ENCODE data around the gene ACSL3. TPM values are rescaled to one million over a fixed set of nuclear protein-coding genes. Genes with fewer than 3 reads are reported as not detected.

Gene ACSL3
- total RNA-seq, 2 donors from 2014 or later, result 116 to 162 TPM

- TF ChIP-seq CTCF (IDR thresholded peaks at IDR 0.05), result no peak
- Histone ChIP-seq H3K27ac (no peak overlapping the region), H3K4me3 (no peak overlapping the region), H3K9me3 (no peaks in the 10 kb centered on the region), H3K27me3 (no peaks in the 10 kb centered on the region), H3K9ac (ENCODE audit: low read depth in 2 of 2, low read length in 2 of 2) (no peak overlapping the region), H3K36me3 (no peaks in the 10 kb centered on the region), H3K4me1 (no peaks in the 10 kb centered on the region)
- intact Hi-C loops (cut with DNase I), result no loop called here
- DNase-seq, result no peak
These were observed 31.1 kb downstream of the ACSL3 start for GRCh38 chr2:222891890-222892289.

GRCh38 chr2:222892321-222892720, 31.5 kb downstream of the ACSL3 start:
- no peaks in the 10 kb centered on the region for H3K9me3 ChIP-seq
- H3K9ac ChIP-seq (ENCODE audit: low read depth in 2 of 2, low read length in 2 of 2), result no peak overlapping the region
- no peak for TF ChIP-seq CTCF (IDR thresholded peaks at IDR 0.05)
- no peaks in the 10 kb centered on the region for H3K4me1 ChIP-seq
- DNase-seq, result no peak
- no peaks in the 10 kb centered on the region for H3K27me3 ChIP-seq
- intact Hi-C loops (cut with DNase I), result no loop called here
- no peak overlapping the region for H3K4me3 ChIP-seq
- no peaks in the 10 kb centered on the region for H3K36me3 ChIP-seq
- H3K27ac ChIP-seq, result no peak overlapping the region

- Histone ChIP-seq H3K9me3 (no peaks in the 10 kb centered on the region), H3K9ac (ENCODE audit: low read depth in 2 of 2, low read length in 2 of 2) (no peak overlapping the region), H3K4me3 (no peak overlapping the region), H3K4me1 (no peaks in the 10 kb centered on the region), H3K27ac (no peak overlapping the region), H3K27me3 (no peaks in the 10 kb centered on the region), H3K36me3 (no peaks in the 10 kb centered on the region)
- TF ChIP-seq CTCF (IDR thresholded peaks at IDR 0.05), result no peak
- intact Hi-C loops (cut with DNase I), result no loop called here
- DNase-seq, result no peak
These were observed 31.9 kb downstream of the ACSL3 start for GRCh38 chr2:222892761-222893160.

- Histone ChIP-seq H3K27me3 (no peaks in the 10 kb centered on the region), H3K4me1 (peaks cover 3% of the 10 kb centered on the region), H3K9me3 (no peaks in the 10 kb centered on the region), H3K27ac (no peak overlapping the region), H3K36me3 (no peaks in the 10 kb centered on the region), H3K9ac (ENCODE audit: low read depth in 2 of 2, low read length in 2 of 2) (no peak overlapping the region), H3K4me3 (no peak overlapping the region)
- no peak for DNase-seq
- TF ChIP-seq CTCF (IDR thresholded peaks at IDR 0.05), result no peak
- intact Hi-C loops (cut with DNase I), result no loop called here
These were observed 32.9 kb downstream of the ACSL3 start for GRCh38 chr2:222893716-222894115.

GRCh38 chr2:222895144-222895543, 34.3 kb downstream of the ACSL3 start:
- intact Hi-C loops (cut with DNase I), result no loop called here
- H3K4me1 ChIP-seq, result peaks cover 3% of the 10 kb centered on the region
- TF ChIP-seq CTCF (IDR thresholded peaks at IDR 0.05), result no peak

GRCh38 chr2:222897898-222898297, 37.1 kb downstream of the ACSL3 start:
- Histone ChIP-seq H3K9ac (ENCODE audit: low read depth in 2 of 2, low read length in 2 of 2) (no peak overlapping the region), H3K4me3 (no peak overlapping the region), H3K36me3 (no peaks in the 10 kb centered on the region), H3K4me1 (peaks cover 3% of the 10 kb centered on the region), H3K27me3 (no peaks in the 10 kb centered on the region), H3K27ac (no peak overlapping the region), H3K9me3 (no peaks in the 10 kb centered on the region)
- DNase-seq, result no peak
- TF ChIP-seq CTCF (IDR thresholded peaks at IDR 0.05), result no peak
- intact Hi-C loops (cut with DNase I), result no loop called here

More at GRCh38 chr2:222895144-222895543, 34.3 kb downstream of the ACSL3 start:
- no peak for DNase-seq
- Histone ChIP-seq H3K4me3 (no peak overlapping the region), H3K9ac (ENCODE audit: low read depth in 2 of 2, low read length in 2 of 2) (no peak overlapping the region), H3K27ac (no peak overlapping the region), H3K9me3 (no peaks in the 10 kb centered on the region), H3K36me3 (no peaks in the 10 kb centered on the region), H3K27me3 (no peaks in the 10 kb centered on the region)
